GM10266 (cell line): ENCODE measurements around the gene EPB41L3.

Experiments
- DNase-seq: peaks from one replicate; pipeline ENCODE4 v3.0.0; 2012; ENCODE audit errors: extremely low spot score
- TF ChIP-seq, protein P1 (sequence below): IDR thresholded peaks from 2 replicates; pipeline ENCODE4 v1.5.1; 2012; ENCODE audit warnings: mild to moderate bottlenecking, low read depth; ENCODE audit not compliant: control insufficient read depth, insufficient read depth; ENCODE audit errors: missing control alignments

Gene EPB41L3

DNA sequence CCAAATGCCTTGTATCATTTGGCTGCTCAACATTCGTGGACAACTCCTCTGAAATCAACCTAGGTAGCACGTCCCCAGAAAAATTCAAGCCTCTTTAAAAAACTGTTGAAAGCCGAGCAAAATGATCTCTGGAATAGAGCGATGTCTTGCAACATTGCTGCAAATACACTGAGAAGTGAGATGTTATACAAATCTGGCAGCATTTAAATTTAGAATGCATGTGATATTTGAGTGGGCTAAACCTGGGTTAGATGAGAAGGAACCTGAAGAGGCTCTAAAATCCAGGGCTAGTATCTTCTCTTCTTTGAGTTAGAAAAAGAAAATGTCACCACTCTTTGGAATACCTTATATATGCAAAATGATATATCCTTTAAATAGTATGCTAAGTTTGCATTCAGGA is 166.8 kb downstream of the EPB41L3 start:
- TF ChIP-seq, protein P1, sequence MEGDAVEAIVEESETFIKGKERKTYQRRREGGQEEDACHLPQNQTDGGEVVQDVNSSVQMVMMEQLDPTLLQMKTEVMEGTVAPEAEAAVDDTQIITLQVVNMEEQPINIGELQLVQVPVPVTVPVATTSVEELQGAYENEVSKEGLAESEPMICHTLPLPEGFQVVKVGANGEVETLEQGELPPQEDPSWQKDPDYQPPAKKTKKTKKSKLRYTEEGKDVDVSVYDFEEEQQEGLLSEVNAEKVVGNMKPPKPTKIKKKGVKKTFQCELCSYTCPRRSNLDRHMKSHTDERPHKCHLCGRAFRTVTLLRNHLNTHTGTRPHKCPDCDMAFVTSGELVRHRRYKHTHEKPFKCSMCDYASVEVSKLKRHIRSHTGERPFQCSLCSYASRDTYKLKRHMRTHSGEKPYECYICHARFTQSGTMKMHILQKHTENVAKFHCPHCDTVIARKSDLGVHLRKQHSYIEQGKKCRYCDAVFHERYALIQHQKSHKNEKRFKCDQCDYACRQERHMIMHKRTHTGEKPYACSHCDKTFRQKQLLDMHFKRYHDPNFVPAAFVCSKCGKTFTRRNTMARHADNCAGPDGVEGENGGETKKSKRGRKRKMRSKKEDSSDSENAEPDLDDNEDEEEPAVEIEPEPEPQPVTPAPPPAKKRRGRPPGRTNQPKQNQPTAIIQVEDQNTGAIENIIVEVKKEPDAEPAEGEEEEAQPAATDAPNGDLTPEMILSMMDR = no peak
- no peak for DNase-seq

DNA sequence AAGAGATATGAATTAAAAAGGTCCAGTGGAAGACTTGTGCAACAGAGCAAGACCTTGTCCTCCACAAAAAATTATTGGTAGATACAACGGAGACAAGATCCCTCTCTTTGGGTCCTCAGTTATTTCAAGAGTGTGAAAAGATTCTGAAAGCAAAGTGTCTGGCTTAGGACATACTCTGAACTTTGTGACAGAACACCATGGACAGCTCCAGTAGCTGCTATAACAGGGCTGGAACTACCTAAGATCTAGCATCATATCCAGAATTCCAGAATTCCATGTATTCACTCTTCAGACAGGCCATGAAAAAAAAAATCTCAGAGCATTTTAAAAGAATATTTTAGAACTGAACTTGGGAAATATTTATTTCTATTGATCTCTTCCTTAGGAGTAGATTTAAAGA is 173.5 kb downstream of the EPB41L3 start:
- TF ChIP-seq, protein P1 = no peak
- DNase-seq = no peak

DNA sequence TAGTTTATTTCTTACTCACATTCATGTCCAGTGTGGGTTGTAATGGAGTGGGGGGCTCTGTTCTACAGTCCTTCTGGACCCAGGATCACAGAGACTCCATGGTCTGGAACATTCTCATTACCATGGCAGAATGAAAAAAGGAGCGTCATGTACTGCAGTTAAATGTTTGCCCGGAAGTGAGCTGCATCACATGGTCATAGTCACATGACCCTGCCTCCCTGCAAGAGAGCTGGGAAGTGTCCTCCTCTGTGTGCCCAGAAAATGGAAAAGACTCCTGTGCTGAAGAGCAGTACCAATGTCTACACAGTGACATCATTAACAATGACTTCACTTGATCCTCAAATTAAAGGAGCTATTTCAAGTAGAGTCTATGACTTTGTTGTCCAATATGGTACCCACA is 174.3 kb downstream of the EPB41L3 start:
- DNase-seq = no peak
- TF ChIP-seq, protein P1 = no peak

DNA sequence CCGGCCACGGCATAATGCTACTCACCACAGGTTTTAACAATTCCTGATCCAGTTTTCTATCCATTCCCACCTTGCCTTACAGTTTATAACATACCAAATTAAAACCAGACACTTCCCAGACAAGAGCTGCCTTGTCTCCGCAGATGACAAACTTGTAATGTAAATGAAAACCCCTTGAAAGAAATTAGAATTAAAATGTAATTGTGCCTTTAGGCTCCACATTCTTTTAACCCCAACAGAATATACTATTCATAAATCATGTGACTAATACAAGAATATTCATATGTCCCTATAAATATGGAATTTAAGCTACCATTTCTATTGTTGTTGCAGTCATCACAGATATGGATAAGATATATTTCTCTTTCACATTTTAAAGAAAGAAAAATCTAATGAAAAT is 178.4 kb downstream of the EPB41L3 start:
- TF ChIP-seq, protein P1 = no peak
- DNase-seq = no peak

DNA sequence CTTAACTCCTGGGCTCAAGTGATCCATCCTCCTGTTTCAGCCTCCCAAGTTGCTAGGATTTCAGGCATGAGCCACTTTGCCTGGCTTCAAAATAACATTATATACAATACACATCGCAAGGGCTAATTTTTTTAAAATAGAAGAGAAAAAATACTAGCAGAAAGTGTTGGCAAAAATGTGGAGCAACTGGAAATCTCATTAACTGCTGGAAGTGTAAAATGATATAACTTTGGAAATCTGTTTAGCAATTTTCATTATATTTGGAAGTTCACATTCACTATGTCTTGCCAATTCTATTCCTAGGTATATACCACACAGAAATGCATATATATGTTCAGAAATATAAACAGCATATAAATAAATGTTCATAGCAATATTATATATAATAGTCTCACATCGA is 193.2 kb downstream of the EPB41L3 start:
- TF ChIP-seq, protein P1 = no peak
- DNase-seq = no peak
